Parathyroid adenoma (tissue), 2 donors: ENCODE measurements around the gene MPP2.

Source experiments
- H2AFZ ChIP-seq: fragments of 300-600 bp; sonication (generic); one replicate; pipeline ENCODE4 v1.7.0; 2017; ENCODE audit warnings: antibody characterized with exemption, mild to moderate bottlenecking
- H3K27ac ChIP-seq: fragments of 300-600 bp; sonication (generic); one replicate; pipeline ENCODE4 v1.7.0; 2017
- H3K27me3 ChIP-seq: fragments of 300-600 bp; sonication (generic); one replicate; pipeline ENCODE4 v1.7.0; 2017; ENCODE audit warnings: low read length; ENCODE audit not compliant: control insufficient read depth, insufficient read depth
- H3K36me3 ChIP-seq: fragments of 300-600 bp; sonication (generic); one replicate; pipeline ENCODE4 v1.7.0; 2017; ENCODE audit warnings: low read length; ENCODE audit not compliant: control insufficient read depth, insufficient read depth
- H3K4me1 ChIP-seq: fragments of 300-600 bp; sonication (generic); one replicate; pipeline ENCODE4 v1.7.0; 2017; ENCODE audit warnings: control low read depth
- H3K4me2 ChIP-seq: fragments of 300-600 bp; sonication (generic); one replicate; pipeline ENCODE4 v1.7.0; 2017; ENCODE audit warnings: low read length
- H3K4me3 ChIP-seq: fragments of 300-600 bp; sonication (generic); one replicate; pipeline ENCODE4 v1.7.0; 2017; ENCODE audit warnings: low read depth, low read length
- H3K79me2 ChIP-seq: fragments of 300-600 bp; sonication (generic); one replicate; pipeline ENCODE4 v1.7.0; 2017; ENCODE audit warnings: control low read depth
- H3K9ac ChIP-seq: fragments of 300-600 bp; sonication (generic); one replicate; pipeline ENCODE4 v1.7.0; 2017; ENCODE audit warnings: mild to moderate bottlenecking
- H3K9me3 ChIP-seq: fragments of 300-600 bp; sonication (generic); one replicate; pipeline ENCODE4 v1.7.0; 2017; ENCODE audit warnings: low read length; ENCODE audit not compliant: control insufficient read depth
- TF ChIP-seq, protein P1 (sequence below): fragments of 300-600 bp; sonication (generic); IDR thresholded peaks from one replicate; pipeline ENCODE4 v1.7.0; 2017; ENCODE audit warnings: antibody characterized with exemption, mild to moderate bottlenecking
- donor health status: primary hyperparathyroidism.

Gene MPP2

GRCh38 chr17:43907998-43908721 is 824 bp upstream of the MPP2 start:
- TF ChIP-seq, protein P1, sequence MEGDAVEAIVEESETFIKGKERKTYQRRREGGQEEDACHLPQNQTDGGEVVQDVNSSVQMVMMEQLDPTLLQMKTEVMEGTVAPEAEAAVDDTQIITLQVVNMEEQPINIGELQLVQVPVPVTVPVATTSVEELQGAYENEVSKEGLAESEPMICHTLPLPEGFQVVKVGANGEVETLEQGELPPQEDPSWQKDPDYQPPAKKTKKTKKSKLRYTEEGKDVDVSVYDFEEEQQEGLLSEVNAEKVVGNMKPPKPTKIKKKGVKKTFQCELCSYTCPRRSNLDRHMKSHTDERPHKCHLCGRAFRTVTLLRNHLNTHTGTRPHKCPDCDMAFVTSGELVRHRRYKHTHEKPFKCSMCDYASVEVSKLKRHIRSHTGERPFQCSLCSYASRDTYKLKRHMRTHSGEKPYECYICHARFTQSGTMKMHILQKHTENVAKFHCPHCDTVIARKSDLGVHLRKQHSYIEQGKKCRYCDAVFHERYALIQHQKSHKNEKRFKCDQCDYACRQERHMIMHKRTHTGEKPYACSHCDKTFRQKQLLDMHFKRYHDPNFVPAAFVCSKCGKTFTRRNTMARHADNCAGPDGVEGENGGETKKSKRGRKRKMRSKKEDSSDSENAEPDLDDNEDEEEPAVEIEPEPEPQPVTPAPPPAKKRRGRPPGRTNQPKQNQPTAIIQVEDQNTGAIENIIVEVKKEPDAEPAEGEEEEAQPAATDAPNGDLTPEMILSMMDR, result no peak
- Histone ChIP-seq H3K27me3 (no peaks in the 10 kb centered on the region), H3K9ac (peak overlapping the region; percentile 80), H3K36me3 (no peaks in the 10 kb centered on the region), H3K9me3 (no peaks in the 10 kb centered on the region), H3K27ac (peak overlapping the region; percentile 77), H3K79me2 (no peaks in the 10 kb centered on the region), H3K4me3 (peak overlapping the region; percentile 77), H2AFZ (peak overlapping the region; percentile 95), H3K4me2 (peak overlapping the region; percentile 97), H3K4me1 (peaks cover 29% of the 10 kb centered on the region)

DNA sequence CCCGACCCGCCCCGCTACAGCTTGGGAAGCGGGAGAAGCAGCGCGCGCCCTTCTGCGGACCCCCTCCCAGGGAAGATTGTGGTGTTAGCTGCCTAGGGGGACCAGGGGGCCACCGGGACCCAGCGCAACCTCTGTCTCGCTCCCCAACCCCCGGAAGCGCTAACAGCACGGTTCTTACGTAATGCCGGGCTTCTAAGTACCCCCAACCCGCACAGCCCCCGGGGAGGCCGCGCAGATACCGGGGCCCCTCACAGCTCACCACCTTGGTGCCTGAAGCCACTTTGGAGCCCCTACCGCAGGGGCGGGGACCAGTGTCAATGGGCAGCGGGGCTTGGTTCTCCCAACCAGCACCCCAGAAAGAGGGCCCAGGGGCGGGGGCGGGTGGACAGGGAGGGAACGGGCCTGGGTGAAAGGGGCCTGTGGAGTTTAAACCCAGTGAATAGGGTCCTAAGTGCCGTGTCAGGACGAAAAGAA is 348 bp downstream of the MPP2 start:
- peak overlapping the region; percentile 97 for H3K4me2 ChIP-seq
- H3K4me1 ChIP-seq, result peaks cover 25% of the 10 kb centered on the region
- H3K36me3 ChIP-seq, result no peaks in the 10 kb centered on the region
- peak overlapping the region; percentile 95 for H2AFZ ChIP-seq
- H3K79me2 ChIP-seq, result no peaks in the 10 kb centered on the region
- no peaks in the 10 kb centered on the region for H3K9me3 ChIP-seq
- H3K4me3 ChIP-seq, result peak overlapping the region; percentile 77
- H3K9ac ChIP-seq, result peak overlapping the region; percentile 80
- no peaks in the 10 kb centered on the region for H3K27me3 ChIP-seq
- peak overlapping the region; percentile 77 for H3K27ac ChIP-seq
- TF ChIP-seq, protein P1, result no peak

DNA sequence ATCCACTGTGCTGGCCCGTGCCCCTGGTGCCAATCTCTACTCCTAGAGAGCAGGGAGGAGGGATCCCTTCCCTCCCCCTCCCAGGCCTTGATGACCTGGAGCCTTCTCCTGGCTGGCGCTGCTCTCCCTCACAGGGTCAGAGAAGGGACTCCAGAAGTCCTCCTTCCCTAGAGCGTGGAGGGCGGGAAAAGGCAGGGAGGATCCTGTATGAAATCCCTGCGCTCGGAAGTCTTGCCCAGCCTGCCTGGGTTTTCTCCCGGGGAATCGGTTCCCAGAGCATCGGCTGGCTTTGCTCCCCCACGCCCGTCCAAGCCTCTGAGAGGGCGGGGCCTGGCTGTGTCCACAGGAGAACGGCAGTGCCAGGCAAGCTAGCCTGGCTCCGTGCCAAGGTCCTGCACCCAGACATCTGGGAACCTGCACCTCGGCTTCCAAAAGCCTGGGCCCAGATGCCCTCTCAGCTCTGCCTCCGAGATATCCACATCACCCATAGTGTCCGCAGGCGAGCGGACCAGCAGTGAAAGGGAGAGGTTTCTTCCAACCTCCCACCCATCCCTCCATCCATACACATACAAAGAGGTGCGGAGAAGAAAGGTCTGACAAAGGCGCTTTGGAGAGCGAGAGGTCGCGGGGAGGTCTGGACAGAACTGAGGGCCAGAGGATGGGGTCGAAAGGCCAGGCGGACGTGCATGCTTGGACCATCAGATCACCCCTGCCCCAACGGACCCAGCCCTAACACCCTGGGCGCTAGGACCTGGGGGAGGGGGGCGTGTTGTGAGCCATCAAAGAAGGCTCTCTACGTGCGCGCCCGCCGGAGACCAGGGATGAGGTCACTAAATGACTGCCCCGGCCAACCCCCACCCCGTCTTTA is 1.1 kb downstream of the MPP2 start:
- H3K4me3 ChIP-seq, result peak overlapping the region; percentile 77
- H3K4me1 ChIP-seq, result peaks cover 17% of the 10 kb centered on the region
- peak overlapping the region; percentile 80 for H3K9ac ChIP-seq
- H3K79me2 ChIP-seq, result no peaks in the 10 kb centered on the region
- no peaks in the 10 kb centered on the region for H3K36me3 ChIP-seq
- H3K4me2 ChIP-seq, result peak overlapping the region; percentile 97
- peak overlapping the region; percentile 95 for H2AFZ ChIP-seq
- TF ChIP-seq, protein P1, result no peak
- no peaks in the 10 kb centered on the region for H3K9me3 ChIP-seq
- peak overlapping the region; percentile 77 for H3K27ac ChIP-seq
- H3K27me3 ChIP-seq, result no peaks in the 10 kb centered on the region

DNA sequence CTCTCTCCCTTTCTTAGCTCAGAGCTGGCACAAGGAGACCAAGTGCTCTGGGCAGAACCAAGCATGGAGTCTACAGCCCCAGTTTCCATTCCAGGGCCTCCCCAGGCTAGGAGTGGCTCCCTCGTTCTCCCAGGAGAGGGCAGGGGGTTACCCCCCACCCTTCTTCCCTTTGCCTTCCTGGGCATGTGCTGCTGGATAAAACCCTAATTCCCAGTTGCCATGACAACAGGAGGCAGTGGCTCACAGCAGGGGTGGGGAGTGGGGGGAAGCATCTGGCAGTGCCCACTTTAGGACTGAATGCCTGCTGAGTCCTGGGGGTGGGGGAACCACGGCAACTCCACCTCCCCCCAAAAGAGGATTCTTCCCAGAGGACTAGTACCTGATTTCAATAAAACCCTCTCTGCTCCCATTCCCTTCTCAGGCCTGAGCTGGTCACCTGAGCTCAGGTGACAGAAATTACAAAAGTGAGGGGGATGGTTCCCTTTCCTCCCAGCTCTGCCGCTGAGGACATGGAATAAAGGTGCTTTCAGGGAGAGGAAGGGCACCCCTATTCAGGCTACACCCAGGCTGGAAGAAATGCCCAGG is 1.8 kb downstream of the MPP2 start:
- Histone ChIP-seq H3K9me3 (no peaks in the 10 kb centered on the region), H3K4me1 (peaks cover 20% of the 10 kb centered on the region), H3K4me3 (peak overlapping the region; percentile 77), H3K36me3 (no peaks in the 10 kb centered on the region), H3K4me2 (peak overlapping the region; percentile 97), H3K27me3 (no peaks in the 10 kb centered on the region), H3K27ac (peak overlapping the region; percentile 77), H2AFZ (peak overlapping the region; percentile 95), H3K9ac (no peak overlapping the region), H3K79me2 (peaks cover 2% of the 10 kb centered on the region)
- TF ChIP-seq, protein P1, result no peak
